Keratinocyte (primary cell): ENCODE data around the gene ACP6. TPM values are rescaled to one million over a fixed set of nuclear protein-coding genes. Genes with fewer than 3 reads are reported as not detected.

Experiments used
- DNase-seq: peaks from one replicate; pipeline ENCODE4 v3.0.0-alpha.2; 2011; ENCODE audit warnings: low read depth, missing footprints, low spot score
- FAIRE-seq: peaks from 2 replicates; lab custom pipeline; 2011; peaks lifted over from hg19 to GRCh38; lab: Jason Lieb, UNC
- H2AFZ ChIP-seq: 2 replicates; pipeline ENCODE4 v1.6.0; 2012; ENCODE audit warnings: low read length, control low read depth, inconsistent platforms; ENCODE audit not compliant: control insufficient read depth
- H3K27ac ChIP-seq: 2 replicates; pipeline ENCODE4 v1.5.1; 2011; ENCODE audit warnings: low read length; ENCODE audit not compliant: control insufficient read depth, insufficient read depth
- H3K27me3 ChIP-seq: 3 replicates; pipeline ENCODE4 v1.6.0; 2011; ENCODE audit warnings: low read length; ENCODE audit not compliant: control insufficient read depth, insufficient read depth; ENCODE audit errors: extremely low read depth
- H3K36me3 ChIP-seq, 2 experiments: 2 replicates in 1 of 2; 3 replicates in 1 of 2; pipeline ENCODE4 v1.5.1; 2011; ENCODE audit warnings: low read length in 2 of 2, mild to moderate bottlenecking in 1 of 2; ENCODE audit not compliant: control insufficient read depth in 2 of 2, insufficient read depth in 2 of 2; ENCODE audit errors: extremely low read depth in 1 of 2
- H3K4me1 ChIP-seq: 3 replicates; pipeline ENCODE4 v1.5.1; 2011; ENCODE audit warnings: low read length; ENCODE audit not compliant: control insufficient read depth, insufficient read depth; ENCODE audit errors: extremely low read depth
- H3K4me2 ChIP-seq: 3 replicates; pipeline ENCODE4 v1.6.0; 2011; ENCODE audit warnings: low read depth, low read length; ENCODE audit not compliant: control insufficient read depth, insufficient read depth; ENCODE audit errors: extremely low read depth
- H3K4me3 ChIP-seq, 3 experiments: fragments of 200-600 bp in 1 of 3; sonication (generic) in 1 of 3; 2 replicates in 2 of 3; 3 replicates in 1 of 3; pipeline ENCODE4 v1.5.1; 2011 to 2016; ENCODE audit warnings: low read length in 3 of 3, mild to moderate bottlenecking in 3 of 3, control low read depth in 2 of 3, inconsistent platforms in 1 of 3, low read depth in 1 of 3, mixed read lengths in 1 of 3, mixed run types in 1 of 3, moderate library complexity in 1 of 3; ENCODE audit not compliant: control insufficient read depth in 2 of 3, insufficient read depth in 2 of 3; ENCODE audit errors: extremely low read depth in 1 of 3
- H3K79me2 ChIP-seq: 2 replicates; pipeline ENCODE4 v1.6.0; 2012; ENCODE audit warnings: low read length; ENCODE audit not compliant: control insufficient read depth, insufficient read depth
- H3K9ac ChIP-seq: 3 replicates; pipeline ENCODE4 v1.6.0; 2011; ENCODE audit warnings: low read length; ENCODE audit not compliant: control insufficient read depth, insufficient read depth; ENCODE audit errors: extremely low read depth
- H3K9me1 ChIP-seq: 3 replicates; pipeline ENCODE4 v1.6.0; 2011; ENCODE audit warnings: low read length; ENCODE audit not compliant: control insufficient read depth, insufficient read depth; ENCODE audit errors: extremely low read depth
- H3K9me3 ChIP-seq: 2 replicates; pipeline ENCODE4 v1.5.1; 2012; ENCODE audit warnings: low read depth, low read length; ENCODE audit not compliant: control insufficient read depth
- H4K20me1 ChIP-seq: 3 replicates; pipeline ENCODE4 v1.6.0; 2011; ENCODE audit warnings: low read length; ENCODE audit not compliant: control insufficient read depth, insufficient read depth; ENCODE audit errors: extremely low read depth
- EZH2 ChIP-seq: IDR thresholded peaks from one replicate; pipeline ENCODE4 v1.6.1; 2012; ENCODE audit warnings: inconsistent platforms, mild to moderate bottlenecking, low read length, moderate library complexity
- dilution Hi-C: fragments of 300-500 bp; cut with MboI; formaldehyde crosslinking; loops from one replicate; pipeline ENCODE4 v1.7.0; 2020; ENCODE audit warnings: low sequenced_read_pairs; ENCODE audit not compliant: extremely low pct_ligation_motif_present
- polyA plus RNA-seq, 5 experiments: library from polyadenylated mRNA; depleted of rRNA in 3 of 5; stranded (reverse) in 3 of 5; stranded (forward) in 1 of 5; unstranded in 1 of 5; fragments of >200 nt; gene quantifications; 1 replicate in 1 of 5; 2 replicates in 3 of 5; 3 replicates in 1 of 5; pipeline versions ENCODE4 v1.2.1 to v1.2.3, GENCODE V29; 2011 to 2012; ENCODE audit warnings: missing spikeins in 2 of 5, low read depth in 1 of 5, low replicate concordance in 1 of 5
- TF ChIP-seq, protein P1 (sequence below), 3 experiments: IDR thresholded peaks in 1 of 3; conservative IDR thresholded peaks in 1 of 3; optimal IDR thresholded peaks in 1 of 3; 2 replicates in 2 of 3; 3 replicates in 1 of 3; pipeline versions ENCODE3 to v1.5.1; 2011; ENCODE audit warnings: low read length in 3 of 3, mild to moderate bottlenecking in 3 of 3, moderate library complexity in 2 of 3, control low read depth in 1 of 3, inconsistent platforms in 1 of 3; ENCODE audit not compliant: insufficient read depth in 2 of 3; ENCODE audit errors: extremely low read depth in 1 of 3

Gene ACP6
- polyA plus RNA-seq, 1 donor (not counting 4 experiments of a cell fraction or from before 2014, with no cell fraction given) = 7.4 TPM

DNA sequence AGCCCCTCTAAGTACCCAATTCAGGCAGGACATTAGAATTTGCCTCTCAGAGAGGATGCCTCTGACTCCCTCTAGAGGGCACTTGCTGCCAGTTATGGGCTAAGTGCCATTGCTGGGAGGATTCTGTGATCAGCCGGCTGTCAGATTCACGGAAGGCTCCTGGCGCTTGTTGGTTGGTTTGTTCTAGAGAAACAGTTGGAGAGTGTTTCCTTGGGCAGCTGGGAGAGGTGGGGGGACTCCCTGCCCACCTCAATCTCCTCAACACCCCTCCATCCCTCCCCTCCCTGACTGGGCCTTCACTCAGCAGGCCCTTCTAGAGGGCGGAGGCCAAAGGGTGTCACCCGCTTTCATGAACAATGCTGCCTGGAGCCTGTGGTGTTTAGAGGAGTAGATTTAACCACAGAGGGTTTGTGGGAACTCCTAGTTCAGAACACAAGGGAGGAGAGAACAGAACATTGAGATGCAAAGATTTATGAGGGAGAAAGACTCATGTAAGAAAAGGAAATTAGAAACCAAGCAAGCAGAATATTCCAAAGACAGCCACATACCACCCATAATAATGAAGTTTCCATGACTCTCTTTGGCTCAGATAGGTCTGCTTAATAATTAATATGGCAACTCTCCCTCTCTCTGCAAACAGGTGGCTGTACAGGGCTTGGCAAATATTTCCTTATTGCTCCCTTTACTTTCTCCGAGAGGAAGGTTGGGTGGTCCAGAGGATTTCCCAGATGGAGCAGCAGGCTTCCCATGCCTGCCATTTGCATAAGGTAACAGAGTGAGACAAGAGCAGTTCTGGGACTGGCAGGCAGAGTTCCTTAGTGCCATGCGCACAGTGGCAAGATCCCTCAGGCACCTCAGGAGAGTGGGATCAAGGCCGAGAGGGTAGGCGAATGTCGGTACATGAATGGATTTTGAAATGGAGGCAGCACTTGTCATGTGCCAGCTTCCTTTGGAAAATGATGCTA, 30.0 kb upstream of the ACP6 start:
- H3K4me2 ChIP-seq = peak overlapping the region; percentile 43
- dilution Hi-C loops = no loop called here
- no peaks in the 10 kb centered on the region for H4K20me1 ChIP-seq
- peak overlapping the region; percentile 92 for H2AFZ ChIP-seq
- TF ChIP-seq, protein P1, sequence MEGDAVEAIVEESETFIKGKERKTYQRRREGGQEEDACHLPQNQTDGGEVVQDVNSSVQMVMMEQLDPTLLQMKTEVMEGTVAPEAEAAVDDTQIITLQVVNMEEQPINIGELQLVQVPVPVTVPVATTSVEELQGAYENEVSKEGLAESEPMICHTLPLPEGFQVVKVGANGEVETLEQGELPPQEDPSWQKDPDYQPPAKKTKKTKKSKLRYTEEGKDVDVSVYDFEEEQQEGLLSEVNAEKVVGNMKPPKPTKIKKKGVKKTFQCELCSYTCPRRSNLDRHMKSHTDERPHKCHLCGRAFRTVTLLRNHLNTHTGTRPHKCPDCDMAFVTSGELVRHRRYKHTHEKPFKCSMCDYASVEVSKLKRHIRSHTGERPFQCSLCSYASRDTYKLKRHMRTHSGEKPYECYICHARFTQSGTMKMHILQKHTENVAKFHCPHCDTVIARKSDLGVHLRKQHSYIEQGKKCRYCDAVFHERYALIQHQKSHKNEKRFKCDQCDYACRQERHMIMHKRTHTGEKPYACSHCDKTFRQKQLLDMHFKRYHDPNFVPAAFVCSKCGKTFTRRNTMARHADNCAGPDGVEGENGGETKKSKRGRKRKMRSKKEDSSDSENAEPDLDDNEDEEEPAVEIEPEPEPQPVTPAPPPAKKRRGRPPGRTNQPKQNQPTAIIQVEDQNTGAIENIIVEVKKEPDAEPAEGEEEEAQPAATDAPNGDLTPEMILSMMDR (optimal IDR thresholded peaks at IDR 0.05 in 1 of 3, IDR thresholded peaks at IDR 0.05 in 1 of 3, conservative IDR thresholded peaks at IDR 0.05 in 1 of 3; ENCODE audit: extremely low read depth in 1 of 3, insufficient read depth in 2 of 3, low read length in 3 of 3) = peak; percentile 85 to 93 (median 90)
- no peak for TF ChIP-seq EZH2
- no peaks in the 10 kb centered on the region for H3K27me3 ChIP-seq
- no peaks in the 10 kb centered on the region for H3K79me2 ChIP-seq
- no peaks in the 10 kb centered on the region for H3K36me3 ChIP-seq
- no peak overlapping the region for H3K9ac ChIP-seq
- no peak overlapping the region for H3K4me3 ChIP-seq
- H3K9me1 ChIP-seq = no peaks in the 10 kb centered on the region
- DNase-seq (no peak), FAIRE-seq (peak; percentile 69)
- H3K4me1 ChIP-seq = peaks cover 2% of the 10 kb centered on the region
- H3K9me3 ChIP-seq = no peaks in the 10 kb centered on the region
- no peak overlapping the region for H3K27ac ChIP-seq

DNA sequence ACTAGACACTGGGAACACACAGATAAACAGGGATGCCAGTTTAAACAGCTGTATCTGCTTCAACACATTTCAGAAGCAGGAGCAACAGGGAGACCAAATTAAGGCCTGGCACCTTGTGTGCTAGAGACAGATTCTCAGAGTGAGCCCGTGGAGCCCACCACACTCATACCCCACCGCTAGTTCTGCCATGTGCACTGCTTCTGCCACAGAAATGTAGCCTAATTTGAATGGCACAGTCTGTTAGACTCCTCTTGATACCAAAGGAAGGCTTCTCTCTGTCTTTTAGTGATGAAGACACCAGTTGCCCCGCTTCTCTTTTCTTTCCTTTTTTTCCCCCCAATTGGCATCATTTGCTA, 29.3 kb upstream of the ACP6 start:
- H2AFZ ChIP-seq = no peak overlapping the region
- H3K4me1 ChIP-seq = peaks cover 2% of the 10 kb centered on the region
- no peak overlapping the region for H3K4me2 ChIP-seq
- no peaks in the 10 kb centered on the region for H3K36me3 ChIP-seq
- DNase-seq = no peak
- H3K79me2 ChIP-seq = no peaks in the 10 kb centered on the region
- H3K9me3 ChIP-seq = no peaks in the 10 kb centered on the region
- no peaks in the 10 kb centered on the region for H3K27me3 ChIP-seq
- no peak overlapping the region for H3K27ac ChIP-seq
- no peaks in the 10 kb centered on the region for H4K20me1 ChIP-seq
- FAIRE-seq = no peak
- TF ChIP-seq EZH2 = no peak
- TF ChIP-seq, protein P1 (optimal IDR thresholded peaks at IDR 0.05 in 1 of 3, IDR thresholded peaks at IDR 0.05 in 1 of 3, conservative IDR thresholded peaks at IDR 0.05 in 1 of 3; ENCODE audit: extremely low read depth in 1 of 3, insufficient read depth in 2 of 3, low read length in 3 of 3) = no peak
- H3K9me1 ChIP-seq = no peaks in the 10 kb centered on the region
- dilution Hi-C loops = no loop called here
- H3K9ac ChIP-seq = no peak overlapping the region
- no peak overlapping the region for H3K4me3 ChIP-seq
